IPS-18a (cell line): ENCODE measurements around the gene SLC6A7.
A peak's percentile ranks its signal among the peaks of the same experiment; 100 is the strongest.

ENCODE experiments used
- H3K27ac ChIP-seq: one replicate; pipeline ENCODE4 v1.5.1; 2013; ENCODE audit warnings: low read length
- H3K27me3 ChIP-seq: one replicate; pipeline ENCODE4 v1.6.1; 2013; ENCODE audit warnings: mild to moderate bottlenecking, low read length; ENCODE audit not compliant: control insufficient read depth, insufficient read depth
- H3K36me3 ChIP-seq: one replicate; pipeline ENCODE4 v1.6.1; 2013; ENCODE audit warnings: low read depth, low read length; ENCODE audit not compliant: control insufficient read depth
- H3K4me1 ChIP-seq: one replicate; pipeline ENCODE4 v1.6.1; 2013; ENCODE audit warnings: low read depth, low read length; ENCODE audit not compliant: control insufficient read depth
- H3K4me3 ChIP-seq: one replicate; pipeline ENCODE4 v1.5.1; 2013; ENCODE audit warnings: low read length
- H3K9ac ChIP-seq: one replicate; pipeline ENCODE4 v1.6.1; 2013; ENCODE audit warnings: mild to moderate bottlenecking, low read length, moderate library complexity
- H3K9me3 ChIP-seq: one replicate; pipeline ENCODE4 v1.6.1; 2013; ENCODE audit warnings: low read depth, low read length; ENCODE audit not compliant: control insufficient read depth

The SLC6A7 gene

GRCh38 chr5:150204590-150204960 lies 14.7 kb downstream of the SLC6A7 start:
- H3K4me3 ChIP-seq: no peak overlapping the region
- H3K9me3 ChIP-seq: no peaks in the 10 kb centered on the region
- H3K36me3 ChIP-seq: no peaks in the 10 kb centered on the region
- peaks cover 7% of the 10 kb centered on the region for H3K4me1 ChIP-seq
- no peak overlapping the region for H3K9ac ChIP-seq
- no peaks in the 10 kb centered on the region for H3K27me3 ChIP-seq
- no peak overlapping the region for H3K27ac ChIP-seq

GRCh38 chr5:150206098-150206778 lies 16.4 kb downstream of the SLC6A7 start:
- H3K36me3 ChIP-seq: no peaks in the 10 kb centered on the region
- H3K27ac ChIP-seq: no peak overlapping the region
- H3K9ac ChIP-seq: no peak overlapping the region
- no peaks in the 10 kb centered on the region for H3K9me3 ChIP-seq
- no peaks in the 10 kb centered on the region for H3K27me3 ChIP-seq
- H3K4me3 ChIP-seq: no peak overlapping the region
- H3K4me1 ChIP-seq: peaks cover 16% of the 10 kb centered on the region

- H3K27ac ChIP-seq: no peak overlapping the region
- H3K4me3 ChIP-seq: no peak overlapping the region
- peaks cover 19% of the 10 kb centered on the region for H3K4me1 ChIP-seq
- no peaks in the 10 kb centered on the region for H3K9me3 ChIP-seq
- no peaks in the 10 kb centered on the region for H3K27me3 ChIP-seq
- no peak overlapping the region for H3K9ac ChIP-seq
- H3K36me3 ChIP-seq: no peaks in the 10 kb centered on the region
Measured at GRCh38 chr5:150206779-150207115, 16.9 kb downstream of the SLC6A7 start.

- no peak overlapping the region for H3K27ac ChIP-seq
- H3K4me3 ChIP-seq: no peak overlapping the region
- no peak overlapping the region for H3K9ac ChIP-seq
- H3K4me1 ChIP-seq: peaks cover 25% of the 10 kb centered on the region
- no peaks in the 10 kb centered on the region for H3K9me3 ChIP-seq
- H3K36me3 ChIP-seq: no peaks in the 10 kb centered on the region
- peaks cover 3% of the 10 kb centered on the region for H3K27me3 ChIP-seq
Measured at GRCh38 chr5:150208187-150209098, 18.6 kb downstream of the SLC6A7 start.

GRCh38 chr5:150209099-150209635 lies 19.3 kb downstream of the SLC6A7 start:
- no peaks in the 10 kb centered on the region for H3K9me3 ChIP-seq
- H3K4me1 ChIP-seq: peaks cover 25% of the 10 kb centered on the region
- H3K27me3 ChIP-seq: peaks cover 3% of the 10 kb centered on the region
- H3K36me3 ChIP-seq: no peaks in the 10 kb centered on the region
- no peak overlapping the region for H3K9ac ChIP-seq
- no peak overlapping the region for H3K4me3 ChIP-seq
- H3K27ac ChIP-seq: no peak overlapping the region

GRCh38 chr5:150210644-150211043 lies 20.8 kb downstream of the SLC6A7 start:
- Histone ChIP-seq H3K27me3 (peaks cover 3% of the 10 kb centered on the region), H3K4me1 (peaks cover 25% of the 10 kb centered on the region), H3K9me3 (no peaks in the 10 kb centered on the region), H3K9ac (no peak overlapping the region), H3K36me3 (no peaks in the 10 kb centered on the region), H3K4me3 (no peak overlapping the region), H3K27ac (no peak overlapping the region)

GRCh38 chr5:150211156-150212030 lies 21.5 kb downstream of the SLC6A7 start:
- no peaks in the 10 kb centered on the region for H3K9me3 ChIP-seq
- H3K4me3 ChIP-seq: peak overlapping the region; percentile 8
- no peak overlapping the region for H3K9ac ChIP-seq
- no peaks in the 10 kb centered on the region for H3K36me3 ChIP-seq
- H3K27me3 ChIP-seq: peaks cover 3% of the 10 kb centered on the region
- peaks cover 25% of the 10 kb centered on the region for H3K4me1 ChIP-seq
- H3K27ac ChIP-seq: no peak overlapping the region

- H3K4me3 ChIP-seq: no peak overlapping the region
- peaks cover 23% of the 10 kb centered on the region for H3K4me1 ChIP-seq
- no peak overlapping the region for H3K9ac ChIP-seq
- H3K9me3 ChIP-seq: no peaks in the 10 kb centered on the region
- no peaks in the 10 kb centered on the region for H3K36me3 ChIP-seq
- peaks cover 7% of the 10 kb centered on the region for H3K27me3 ChIP-seq
- no peak overlapping the region for H3K27ac ChIP-seq
Measured at GRCh38 chr5:150213530-150213929, 23.7 kb downstream of the SLC6A7 start.

GRCh38 chr5:150214289-150214688 lies 24.4 kb downstream of the SLC6A7 start:
- Histone ChIP-seq H3K9me3 (no peaks in the 10 kb centered on the region), H3K36me3 (no peaks in the 10 kb centered on the region), H3K4me1 (peaks cover 17% of the 10 kb centered on the region), H3K27me3 (peaks cover 7% of the 10 kb centered on the region), H3K9ac (no peak overlapping the region), H3K27ac (no peak overlapping the region), H3K4me3 (no peak overlapping the region)

GRCh38 chr5:150215979-150216944 lies 26.4 kb downstream of the SLC6A7 start:
- H3K9ac ChIP-seq: no peak overlapping the region
- H3K9me3 ChIP-seq: no peaks in the 10 kb centered on the region
- H3K36me3 ChIP-seq: no peaks in the 10 kb centered on the region
- H3K27me3 ChIP-seq: peaks cover 7% of the 10 kb centered on the region
- H3K27ac ChIP-seq: no peak overlapping the region
- H3K4me1 ChIP-seq: peaks cover 9% of the 10 kb centered on the region
- H3K4me3 ChIP-seq: no peak overlapping the region
